GM12865 (cell line): Measurements from ENCODE around the gene POLL.

Experiments
- DNase-seq: peaks from one replicate; pipeline ENCODE4 v3.0.0; 2010; ENCODE audit warnings: low read depth
- H3K4me3 ChIP-seq: 2 replicates; pipeline ENCODE4 v1.5.1; 2011; ENCODE audit warnings: mild to moderate bottlenecking, low read depth, low read length, control low read depth
- TF ChIP-seq, protein P1 (sequence below): IDR thresholded peaks from 2 replicates; pipeline ENCODE4 v1.5.1; 2011; ENCODE audit warnings: low read length, control low read depth, low read depth, inconsistent platforms; ENCODE audit not compliant: insufficient read depth; ENCODE audit errors: missing control alignments

Gene POLL

DNA sequence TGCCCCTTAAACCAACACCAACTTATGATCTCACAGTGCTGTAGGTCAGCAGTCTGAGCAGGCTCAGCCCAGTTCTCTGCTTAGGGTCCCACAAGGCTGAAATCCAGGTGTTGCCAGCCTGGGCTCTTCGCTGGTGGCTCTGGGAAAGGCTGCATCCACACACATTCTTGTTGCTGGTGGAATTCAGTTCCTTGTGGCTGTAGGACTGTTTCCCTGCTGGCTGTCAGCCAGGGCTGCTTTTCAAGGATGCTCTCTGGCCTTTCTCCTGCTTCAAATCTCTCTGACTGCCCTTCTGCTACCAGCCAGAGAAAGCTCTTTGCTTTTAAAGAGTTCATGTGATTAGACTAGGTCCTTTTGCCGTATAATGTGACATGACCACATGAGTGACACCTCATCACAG is 15.3 kb downstream of the POLL start:
- TF ChIP-seq, protein P1, sequence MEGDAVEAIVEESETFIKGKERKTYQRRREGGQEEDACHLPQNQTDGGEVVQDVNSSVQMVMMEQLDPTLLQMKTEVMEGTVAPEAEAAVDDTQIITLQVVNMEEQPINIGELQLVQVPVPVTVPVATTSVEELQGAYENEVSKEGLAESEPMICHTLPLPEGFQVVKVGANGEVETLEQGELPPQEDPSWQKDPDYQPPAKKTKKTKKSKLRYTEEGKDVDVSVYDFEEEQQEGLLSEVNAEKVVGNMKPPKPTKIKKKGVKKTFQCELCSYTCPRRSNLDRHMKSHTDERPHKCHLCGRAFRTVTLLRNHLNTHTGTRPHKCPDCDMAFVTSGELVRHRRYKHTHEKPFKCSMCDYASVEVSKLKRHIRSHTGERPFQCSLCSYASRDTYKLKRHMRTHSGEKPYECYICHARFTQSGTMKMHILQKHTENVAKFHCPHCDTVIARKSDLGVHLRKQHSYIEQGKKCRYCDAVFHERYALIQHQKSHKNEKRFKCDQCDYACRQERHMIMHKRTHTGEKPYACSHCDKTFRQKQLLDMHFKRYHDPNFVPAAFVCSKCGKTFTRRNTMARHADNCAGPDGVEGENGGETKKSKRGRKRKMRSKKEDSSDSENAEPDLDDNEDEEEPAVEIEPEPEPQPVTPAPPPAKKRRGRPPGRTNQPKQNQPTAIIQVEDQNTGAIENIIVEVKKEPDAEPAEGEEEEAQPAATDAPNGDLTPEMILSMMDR, result no peak
- no peak overlapping the region for H3K4me3 ChIP-seq
- DNase-seq, result no peak

DNA sequence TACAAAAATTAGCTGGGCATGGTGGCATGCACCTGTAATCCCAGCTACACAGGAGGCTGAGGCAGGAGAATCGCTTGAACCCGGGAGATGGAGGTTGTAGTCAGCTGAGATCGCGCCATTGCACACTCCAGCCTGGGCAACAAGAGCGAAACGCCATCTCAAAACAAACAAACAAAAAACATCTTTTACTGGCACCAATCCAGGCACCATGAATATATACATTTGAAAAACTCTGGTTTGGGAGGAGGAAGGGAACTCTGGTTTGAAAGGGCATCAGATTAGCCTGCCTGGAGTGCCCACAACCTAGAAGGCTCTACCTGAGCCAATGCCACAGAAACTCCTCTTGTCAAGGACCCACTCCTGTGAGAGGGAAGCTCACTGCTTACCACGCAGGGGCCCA is 15.9 kb downstream of the POLL start:
- no peak for DNase-seq
- no peak overlapping the region for H3K4me3 ChIP-seq
- TF ChIP-seq, protein P1, result no peak

DNA sequence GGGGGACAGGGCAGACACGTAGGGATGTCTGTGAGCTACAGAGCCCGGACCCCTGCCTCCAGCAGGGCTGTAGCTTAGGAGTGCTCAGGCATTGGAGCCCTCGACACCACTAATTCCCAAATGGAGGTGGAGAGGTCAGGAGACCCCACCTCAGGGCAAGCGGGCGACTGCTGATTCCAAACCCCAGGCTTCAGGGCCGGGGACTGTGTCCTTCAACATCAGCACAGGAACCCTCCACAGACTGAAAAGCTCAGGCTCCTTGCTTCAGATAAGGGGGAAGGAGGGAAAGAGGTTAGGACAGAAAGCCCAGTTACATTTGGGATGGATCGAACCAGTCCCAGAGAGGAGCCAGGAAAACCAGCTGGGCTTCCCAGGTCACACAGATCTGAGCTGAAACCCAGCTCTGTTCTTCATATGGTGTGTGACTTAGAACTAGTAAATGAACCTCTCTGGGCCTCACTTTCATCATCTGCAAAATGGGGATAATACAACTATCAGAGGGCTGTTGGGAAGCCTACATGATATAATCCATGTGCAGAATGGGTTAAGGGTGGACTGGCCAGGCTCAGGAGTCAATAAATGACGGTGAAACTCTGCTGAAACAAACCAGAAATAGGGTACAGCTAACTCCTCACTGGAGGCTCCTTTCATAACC is 16.7 kb downstream of the POLL start:
- H3K4me3 ChIP-seq, result no peak overlapping the region
- no peak for DNase-seq
- TF ChIP-seq, protein P1, result no peak

DNA sequence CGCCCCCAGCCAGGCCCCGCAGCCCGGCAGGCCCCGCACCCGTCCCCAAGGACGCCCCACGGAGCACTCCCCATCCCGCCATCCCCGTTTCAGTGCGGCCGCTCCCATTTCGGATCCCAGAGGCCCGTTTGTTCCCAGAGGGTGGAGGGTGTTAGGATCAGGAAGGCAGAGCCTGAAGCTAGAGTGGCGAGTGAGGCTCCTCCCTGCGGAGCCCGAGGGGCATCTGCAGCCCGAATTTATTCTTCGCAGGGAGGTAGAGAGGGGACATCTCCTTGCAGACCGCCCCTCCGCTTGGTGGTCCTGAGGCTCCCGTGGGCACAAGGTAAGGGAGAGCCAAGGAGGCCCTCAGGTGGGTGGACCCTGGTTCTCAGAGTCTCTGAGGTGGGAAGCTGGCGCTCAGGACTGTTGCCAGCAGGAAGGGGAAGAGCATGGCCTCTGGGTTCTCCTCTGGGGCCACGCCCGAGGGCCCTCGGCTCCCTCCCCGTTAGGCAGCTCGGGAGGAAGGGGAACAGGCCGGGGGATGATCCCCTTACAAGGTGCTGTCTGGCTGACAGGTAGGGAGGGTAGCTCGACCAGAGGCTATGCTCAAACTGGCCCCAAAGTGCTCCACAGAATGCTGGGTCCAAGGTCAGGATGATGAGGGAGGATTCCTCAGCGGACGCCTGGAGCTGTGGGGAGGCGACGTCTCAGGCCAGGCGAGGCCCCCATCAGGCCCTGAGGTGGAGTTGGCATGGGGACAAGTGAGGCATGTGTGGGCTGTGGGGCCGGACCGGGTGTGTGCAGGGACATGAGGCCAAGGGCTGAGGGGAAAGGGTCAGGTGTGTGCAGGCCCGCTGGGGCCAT is 17.4 kb downstream of the POLL start:
- H3K4me3 ChIP-seq, result peak overlapping the region; percentile 62
- DNase-seq, result no peak
- TF ChIP-seq, protein P1, result no peak

DNA sequence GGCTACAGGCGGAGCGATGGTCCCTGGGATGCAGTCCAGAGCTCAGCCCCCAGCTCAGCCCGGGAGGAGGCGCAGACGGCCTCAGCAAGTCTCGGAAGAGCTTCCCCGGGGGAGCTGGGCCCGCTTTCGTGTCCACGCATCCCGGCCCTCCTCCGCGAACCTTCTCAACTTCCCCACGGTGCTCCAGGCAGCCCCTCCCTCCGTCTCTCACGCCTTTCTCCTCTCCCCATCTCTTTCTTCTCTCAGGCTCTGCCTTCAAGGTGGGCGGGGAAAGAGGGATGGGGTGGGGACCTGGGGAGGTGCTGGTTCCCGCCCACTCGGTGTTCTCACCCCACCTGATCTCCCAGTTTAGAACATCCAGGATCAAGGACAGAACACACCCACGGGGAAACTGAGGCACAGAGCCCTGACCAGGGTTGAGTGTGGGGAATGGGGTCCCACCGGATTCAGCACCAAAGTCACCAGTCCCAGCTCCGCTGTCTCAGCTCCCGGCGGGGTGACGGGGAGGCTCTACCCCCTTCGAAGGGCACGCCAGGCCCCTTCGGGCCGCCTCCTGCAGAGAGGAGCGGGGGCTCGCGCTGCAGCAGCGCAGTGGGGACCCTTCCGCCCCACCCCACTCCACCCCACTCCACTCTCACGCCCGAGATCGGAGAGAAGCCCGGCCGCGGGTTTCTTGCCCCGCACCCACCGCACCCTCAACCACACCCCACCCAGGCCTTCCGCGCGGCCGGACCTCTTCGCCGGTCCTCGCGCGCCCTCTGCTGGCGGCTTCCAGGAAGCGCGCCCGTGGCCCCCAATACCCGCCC is 18.2 kb downstream of the POLL start:
- H3K4me3 ChIP-seq, result peak overlapping the region; percentile 62
- TF ChIP-seq, protein P1, result peak; percentile 83
- peak; percentile 82 for DNase-seq

DNA sequence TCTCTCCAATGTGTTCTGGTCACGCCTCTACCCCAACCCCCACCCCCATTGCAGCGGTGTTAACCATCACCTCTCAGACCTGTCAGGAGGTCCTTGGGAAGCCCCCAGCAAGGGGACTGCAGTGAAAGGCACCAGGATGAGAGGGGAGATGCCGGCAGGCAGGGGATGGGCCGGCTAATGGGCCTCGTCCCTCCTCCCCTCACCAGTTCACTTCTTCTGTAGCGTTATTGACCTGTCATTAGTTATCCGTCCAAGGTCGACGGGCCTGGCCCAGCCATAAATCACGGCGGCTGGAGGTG is 18.8 kb downstream of the POLL start:
- H3K4me3 ChIP-seq, result no peak overlapping the region
- TF ChIP-seq, protein P1, result no peak
- DNase-seq, result no peak
